Central memory CD8-positive, alpha-beta T cell (primary cell): ENCODE measurements around the gene HOXD9.
A peak's percentile ranks its signal among the peaks of the same experiment; 100 is the strongest.

ENCODE experiments used
- ATAC-seq: fragments of 150-1000 bp; cut with Tn5 transposase; replicated peaks from 2 replicates; pipeline ENCODE4 v1.10.0; 2022; ENCODE audit warnings: mild to moderate bottlenecking, moderate FRiP score, moderate number of reproducible peaks; ENCODE audit not compliant: poor library complexity, severe bottlenecking; ENCODE audit errors: extremely low read depth
- DNase-seq, 2 donors: peaks; one replicate each; pipeline ENCODE4 v3.0.0; 2021; ENCODE audit warnings: low spot score in 2 of 2
- H3K27ac Mint-ChIP-seq: one replicate; pipeline ENCODE4 v1.8.0; 2022; ENCODE audit warnings: low read depth, mild to moderate bottlenecking, moderate library complexity, mixed read lengths
- H3K27me3 Mint-ChIP-seq: one replicate; pipeline ENCODE4 v1.8.0; 2022; ENCODE audit warnings: mixed read lengths
- H3K36me3 Mint-ChIP-seq: one replicate; pipeline ENCODE4 v1.8.0; 2022; ENCODE audit warnings: mild to moderate bottlenecking, moderate library complexity, mixed read lengths; ENCODE audit not compliant: insufficient read depth
- H3K4me1 Mint-ChIP-seq: one replicate; pipeline ENCODE4 v1.8.0; 2022; ENCODE audit warnings: mixed read lengths
- H3K4me3 Mint-ChIP-seq: one replicate; pipeline ENCODE4 v1.8.0; 2022; ENCODE audit warnings: mild to moderate bottlenecking, moderate library complexity, mixed read lengths
- H3K9me3 Mint-ChIP-seq: one replicate; pipeline ENCODE4 v1.8.0; 2022; ENCODE audit warnings: mixed read lengths

The HOXD9 gene

DNA sequence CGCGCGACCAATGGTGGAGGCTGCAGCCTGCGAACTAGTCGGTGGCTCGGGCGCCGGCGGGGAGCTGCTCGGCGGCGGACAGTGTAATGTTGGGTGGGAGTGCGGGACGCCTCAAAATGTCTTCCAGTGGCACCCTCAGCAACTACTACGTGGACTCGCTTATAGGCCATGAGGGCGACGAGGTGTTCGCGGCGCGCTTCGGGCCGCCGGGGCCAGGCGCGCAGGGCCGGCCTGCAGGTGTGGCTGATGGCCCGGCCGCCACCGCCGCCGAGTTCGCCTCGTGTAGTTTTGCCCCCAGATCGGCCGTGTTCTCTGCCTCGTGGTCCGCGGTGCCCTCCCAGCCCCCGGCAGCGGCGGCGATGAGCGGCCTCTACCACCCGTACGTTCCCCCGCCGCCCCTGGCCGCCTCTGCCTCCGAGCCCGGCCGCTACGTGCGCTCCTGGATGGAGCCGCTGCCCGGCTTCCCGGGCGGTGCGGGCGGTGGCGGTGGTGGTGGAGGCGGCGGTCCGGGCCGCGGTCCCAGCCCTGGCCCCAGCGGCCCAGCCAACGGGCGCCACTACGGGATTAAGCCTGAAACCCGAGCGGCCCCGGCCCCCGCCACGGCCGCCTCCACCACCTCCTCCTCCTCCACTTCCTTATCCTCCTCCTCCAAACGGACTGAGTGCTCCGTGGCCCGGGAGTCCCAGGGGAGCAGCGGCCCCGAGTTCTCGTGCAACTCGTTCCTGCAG is at the start of gene HOXD9:
Gene HOXD9, plus strand, starts transcription at position 37 of the 728 bp plus-strand sequence. Its CDS starts 50 bp downstream, at position 87.
- DNase-seq (no peak), ATAC-seq (no peak)
- H3K27me3 Mint-ChIP-seq = peaks cover 85% of the 10 kb centered on the region
- H3K36me3 Mint-ChIP-seq = peaks cover 21% of the 10 kb centered on the region
- H3K4me3 Mint-ChIP-seq = no peak within 1 kb of the TSS
- no peak within 1 kb of the TSS for H3K27ac Mint-ChIP-seq
- H3K4me1 Mint-ChIP-seq = peaks cover 18% of the 10 kb centered on the region
- H3K9me3 Mint-ChIP-seq = no peaks in the 10 kb centered on the region

DNA sequence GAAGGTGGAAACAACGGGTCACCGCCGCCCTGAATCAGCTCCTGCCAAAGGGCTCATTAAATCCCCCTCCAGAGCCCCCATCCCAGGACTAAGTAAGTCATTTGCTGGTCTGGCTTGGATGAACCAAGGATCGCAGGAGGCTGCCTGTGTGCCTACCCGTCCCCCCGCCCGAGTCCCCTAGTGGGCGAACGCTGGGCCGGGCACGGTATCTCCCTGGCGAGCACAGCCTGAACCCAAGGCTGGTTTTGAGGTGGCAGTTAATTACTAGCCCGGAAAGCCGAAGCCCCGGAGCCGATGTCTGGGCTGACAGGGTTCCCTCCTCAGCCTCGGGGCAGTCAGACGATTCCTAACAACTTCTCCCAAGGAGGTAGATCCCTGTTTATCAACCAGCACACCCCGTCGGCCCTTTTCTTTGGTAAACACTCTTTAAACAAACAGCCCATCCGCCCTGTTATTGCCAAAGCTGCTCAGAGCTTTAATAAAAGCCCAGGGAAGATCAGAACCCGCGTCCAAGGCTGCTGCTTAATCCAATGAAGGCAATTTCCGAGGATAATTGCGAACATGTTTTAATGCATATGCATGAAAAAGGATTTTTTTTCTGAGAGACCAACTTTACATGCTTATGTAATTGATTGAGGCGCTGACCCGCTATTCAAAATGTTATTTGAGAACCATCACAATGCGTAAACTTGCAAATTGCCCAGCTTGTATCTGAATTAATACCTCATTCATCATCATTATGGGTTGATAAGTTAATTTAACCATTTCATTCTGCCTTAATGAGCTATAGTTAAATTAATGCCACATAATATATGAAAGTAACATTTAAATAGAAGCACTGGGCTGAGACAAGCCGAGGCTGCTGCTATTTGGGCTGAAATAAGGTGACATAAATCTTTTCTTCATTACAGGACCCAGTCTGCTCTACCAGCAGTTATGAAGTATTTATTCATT is 49.3 kb upstream of the HOXD9 start:
- no peak for DNase-seq
- Mint-ChIP-seq H3K4me1 (peaks cover 5% of the 10 kb centered on the region), H3K27ac (no peak overlapping the region), H3K36me3 (peaks cover 1% of the 10 kb centered on the region), H3K4me3 (no peak overlapping the region), H3K9me3 (peaks cover 13% of the 10 kb centered on the region), H3K27me3 (peaks cover 96% of the 10 kb centered on the region)
- ATAC-seq = no peak

DNA sequence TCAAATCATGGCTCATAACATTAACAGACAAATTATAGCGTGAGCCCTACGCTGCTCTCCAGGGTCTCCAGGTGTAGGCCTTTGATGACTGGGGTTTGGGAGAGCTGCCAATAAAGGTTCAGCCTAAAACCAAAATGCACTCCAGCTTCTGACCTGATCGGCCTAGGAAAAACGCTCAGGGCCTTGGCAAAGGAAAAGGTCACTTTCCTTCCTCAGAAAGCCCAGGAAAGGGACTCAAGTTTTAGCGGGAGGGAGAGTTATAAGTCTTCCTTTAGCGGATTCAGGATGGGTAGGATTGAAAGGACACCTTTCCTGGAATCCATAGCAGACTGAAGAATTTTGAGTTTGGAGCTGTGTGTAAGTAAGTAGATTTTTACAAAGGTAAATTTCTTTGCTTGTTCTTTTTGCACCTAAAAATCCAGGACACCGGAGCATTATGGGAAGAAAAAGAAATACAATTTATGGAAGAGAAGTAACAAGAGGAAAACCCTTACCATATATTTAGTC is 47.5 kb upstream of the HOXD9 start:
- DNase-seq (no peak), ATAC-seq (no peak)
- Mint-ChIP-seq H3K36me3 (peaks cover 15% of the 10 kb centered on the region), H3K4me3 (no peak overlapping the region), H3K4me1 (peaks cover 8% of the 10 kb centered on the region), H3K27me3 (peaks cover 96% of the 10 kb centered on the region), H3K27ac (no peak overlapping the region), H3K9me3 (peaks cover 13% of the 10 kb centered on the region)

DNA sequence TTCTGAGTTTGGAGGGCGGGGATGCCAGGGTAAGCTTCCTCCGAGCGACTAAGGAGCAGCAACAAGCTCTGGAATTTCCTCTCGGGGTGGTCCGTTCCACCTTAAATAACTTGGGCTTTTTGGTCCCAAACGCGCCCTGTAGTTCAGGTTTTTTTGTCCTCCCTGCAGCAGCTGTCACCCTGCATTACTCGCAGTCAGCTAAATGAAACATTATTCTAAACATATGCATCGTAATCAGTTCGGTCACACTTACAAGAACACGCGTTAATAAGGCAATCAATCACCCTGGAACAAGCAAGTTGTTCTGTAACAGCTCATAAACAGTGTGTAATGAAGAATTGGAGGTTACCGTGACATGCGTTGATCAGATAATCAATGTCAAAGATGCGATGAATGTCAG is 47.0 kb upstream of the HOXD9 start:
- H3K27me3 Mint-ChIP-seq = peaks cover 91% of the 10 kb centered on the region
- peaks cover 13% of the 10 kb centered on the region for H3K9me3 Mint-ChIP-seq
- no peak overlapping the region for H3K4me3 Mint-ChIP-seq
- H3K27ac Mint-ChIP-seq = no peak overlapping the region
- H3K36me3 Mint-ChIP-seq = peaks cover 15% of the 10 kb centered on the region
- ATAC-seq (no peak), DNase-seq (no peak)
- peaks cover 8% of the 10 kb centered on the region for H3K4me1 Mint-ChIP-seq

DNA sequence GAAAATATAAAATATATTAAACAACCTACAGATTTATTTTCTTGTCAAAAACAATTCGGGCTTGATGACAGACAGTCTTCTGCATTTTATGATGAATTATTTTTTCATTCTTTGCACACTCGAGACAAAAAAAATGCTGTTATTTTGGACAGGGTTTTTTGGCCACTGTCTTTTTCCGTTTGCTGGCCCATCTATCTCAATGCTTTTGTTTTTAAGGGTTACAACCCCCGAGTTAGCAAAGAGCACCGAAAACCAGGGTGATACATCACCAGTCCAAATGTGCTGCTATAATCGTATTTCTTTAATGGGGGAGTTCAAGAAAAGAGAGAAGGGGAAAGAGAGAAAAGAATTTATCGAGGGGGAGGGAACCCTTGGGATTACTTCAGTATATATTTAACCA is 46.5 kb upstream of the HOXD9 start:
- peaks cover 13% of the 10 kb centered on the region for H3K9me3 Mint-ChIP-seq
- no peak overlapping the region for H3K4me3 Mint-ChIP-seq
- ATAC-seq (no peak), DNase-seq (no peak)
- H3K27ac Mint-ChIP-seq = no peak overlapping the region
- H3K27me3 Mint-ChIP-seq = peaks cover 89% of the 10 kb centered on the region
- H3K36me3 Mint-ChIP-seq = peaks cover 20% of the 10 kb centered on the region
- peaks cover 8% of the 10 kb centered on the region for H3K4me1 Mint-ChIP-seq

DNA sequence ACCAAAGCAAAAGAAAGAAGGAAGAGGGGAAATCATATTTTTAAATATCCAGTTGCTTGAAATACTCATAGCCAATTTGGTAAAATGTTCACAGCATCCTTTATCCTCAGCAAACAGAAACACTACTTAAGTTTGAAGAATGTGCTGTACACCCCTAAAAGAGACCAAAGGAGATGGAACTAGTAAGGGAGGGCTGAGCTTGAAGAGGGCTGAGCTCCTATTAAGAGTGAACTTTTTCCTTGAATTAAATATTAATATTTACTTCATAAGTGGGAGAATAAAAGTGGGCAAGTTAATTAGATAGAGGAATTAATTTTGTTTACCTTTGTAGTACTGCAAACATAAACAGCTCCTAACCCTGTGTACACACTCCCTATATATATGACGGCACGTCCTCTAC is 45.7 kb upstream of the HOXD9 start:
- Mint-ChIP-seq H3K27me3 (peaks cover 89% of the 10 kb centered on the region), H3K36me3 (peaks cover 27% of the 10 kb centered on the region), H3K4me3 (no peak overlapping the region), H3K9me3 (peaks cover 13% of the 10 kb centered on the region), H3K27ac (no peak overlapping the region), H3K4me1 (peaks cover 8% of the 10 kb centered on the region)
- ATAC-seq = no peak
- DNase-seq = no peak

DNA sequence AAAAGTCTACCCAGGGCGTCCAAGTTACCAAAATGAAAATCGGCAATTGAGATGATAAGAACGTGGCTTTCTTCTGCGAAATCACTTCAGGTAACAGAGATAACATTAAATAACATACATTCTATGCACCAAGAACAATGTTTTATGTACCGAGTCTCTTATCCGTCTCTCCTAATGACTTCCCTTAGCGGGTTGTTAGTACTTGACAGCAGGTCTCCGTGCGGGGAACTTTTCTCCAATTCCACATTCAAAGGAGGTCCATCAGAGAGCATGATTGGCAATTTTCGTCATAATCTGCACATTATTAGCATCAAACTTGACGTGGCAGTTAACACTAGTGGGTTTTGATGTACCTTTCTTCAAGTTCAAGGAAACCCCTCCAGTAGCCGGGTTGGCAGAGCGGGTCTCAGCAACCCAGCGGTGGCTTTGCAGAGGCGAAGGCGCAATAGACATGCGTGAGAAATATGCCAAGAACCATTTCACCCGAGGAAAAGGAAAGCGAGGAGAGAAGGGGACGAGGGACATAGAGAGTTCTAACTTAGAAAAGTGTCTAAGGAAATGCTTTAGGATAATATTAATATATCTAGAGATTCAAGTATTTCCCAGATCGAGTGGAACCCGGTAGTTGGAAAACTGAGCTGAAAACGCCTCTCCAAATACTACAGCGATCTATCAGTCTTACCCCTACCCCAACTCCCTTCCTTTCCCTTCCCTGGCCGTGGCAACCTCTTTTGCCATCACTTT is 43.8 kb upstream of the HOXD9 start:
- H3K36me3 Mint-ChIP-seq = peaks cover 44% of the 10 kb centered on the region
- H3K4me3 Mint-ChIP-seq = peak overlapping the region; percentile 68
- peaks cover 8% of the 10 kb centered on the region for H3K4me1 Mint-ChIP-seq
- peaks cover 13% of the 10 kb centered on the region for H3K9me3 Mint-ChIP-seq
- ATAC-seq (no peak), DNase-seq (no peak)
- peaks cover 89% of the 10 kb centered on the region for H3K27me3 Mint-ChIP-seq
- H3K27ac Mint-ChIP-seq = peak overlapping the region; percentile 77

DNA sequence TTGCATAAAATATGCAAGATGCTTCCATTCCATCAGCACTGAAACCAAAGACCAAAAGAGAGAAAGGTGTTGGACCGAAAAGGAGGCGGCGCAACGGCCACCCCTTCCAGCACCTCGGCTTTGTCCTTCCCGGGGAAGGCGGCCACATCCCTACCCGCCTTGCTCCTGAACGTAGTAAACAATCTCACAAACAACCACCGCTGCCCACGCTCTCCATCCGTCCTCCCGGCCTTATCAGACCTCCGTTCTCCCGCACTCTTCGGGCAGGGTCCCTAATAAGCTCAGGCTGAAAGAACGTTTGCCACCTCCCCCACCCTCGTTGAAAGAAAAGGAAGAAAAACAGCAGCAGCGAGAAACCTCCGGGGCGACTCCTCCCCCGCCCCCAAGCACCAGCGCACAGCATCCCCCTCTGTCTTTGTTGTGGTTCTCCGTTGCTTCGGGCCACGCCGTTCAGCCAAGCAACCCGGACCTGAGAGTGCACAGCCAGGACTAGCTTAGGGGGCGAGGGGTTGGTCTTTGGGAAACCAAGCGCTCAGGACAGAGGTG is 43.2 kb upstream of the HOXD9 start:
- Mint-ChIP-seq H3K9me3 (peaks cover 13% of the 10 kb centered on the region), H3K27me3 (peaks cover 89% of the 10 kb centered on the region), H3K4me1 (peaks cover 8% of the 10 kb centered on the region), H3K27ac (peak overlapping the region; percentile 77), H3K4me3 (peak overlapping the region; percentile 68), H3K36me3 (peaks cover 48% of the 10 kb centered on the region)
- ATAC-seq = no peak
- no peak for DNase-seq

DNA sequence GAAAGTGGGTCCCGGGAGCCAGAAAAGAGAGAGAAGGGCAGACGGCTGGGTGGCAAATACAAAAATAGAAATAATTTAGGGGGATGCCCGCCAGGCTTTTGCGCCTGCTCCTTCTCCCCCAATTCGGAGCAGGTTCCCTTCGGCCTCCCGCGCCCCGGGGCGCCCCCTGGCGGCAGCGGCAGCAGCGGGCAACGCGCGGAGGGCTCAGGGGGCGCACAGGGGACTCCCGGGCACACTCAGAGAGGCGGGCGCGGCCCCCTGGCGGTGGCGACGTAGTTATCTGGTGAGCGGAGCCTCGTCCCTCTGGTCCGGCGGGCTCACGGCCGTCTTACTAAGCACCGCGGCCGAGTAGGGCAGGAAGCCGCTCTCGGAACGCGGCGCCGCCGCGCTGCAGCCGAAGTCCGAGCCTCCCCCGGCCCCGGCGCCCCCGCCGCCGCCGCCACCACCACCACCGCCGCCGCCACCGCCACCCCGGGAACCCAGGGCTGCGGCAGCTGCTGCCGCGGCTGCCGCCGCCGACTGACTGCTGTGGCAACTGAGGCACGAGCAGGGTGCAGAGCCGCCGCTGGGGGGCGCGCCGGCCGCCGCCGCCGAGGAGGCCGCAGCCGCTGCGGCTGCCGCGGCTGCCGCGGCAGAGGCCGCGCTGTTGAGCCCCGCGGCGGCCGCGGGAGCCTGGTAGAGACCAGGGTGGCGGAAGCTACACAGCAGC is 42.5 kb upstream of the HOXD9 start:
- H3K4me3 Mint-ChIP-seq = peak overlapping the region; percentile 68
- H3K9me3 Mint-ChIP-seq = peaks cover 13% of the 10 kb centered on the region
- DNase-seq (no peak), ATAC-seq (no peak)
- H3K27ac Mint-ChIP-seq = peak overlapping the region; percentile 86
- H3K36me3 Mint-ChIP-seq = peaks cover 54% of the 10 kb centered on the region
- peaks cover 13% of the 10 kb centered on the region for H3K4me1 Mint-ChIP-seq
- H3K27me3 Mint-ChIP-seq = peaks cover 89% of the 10 kb centered on the region

DNA sequence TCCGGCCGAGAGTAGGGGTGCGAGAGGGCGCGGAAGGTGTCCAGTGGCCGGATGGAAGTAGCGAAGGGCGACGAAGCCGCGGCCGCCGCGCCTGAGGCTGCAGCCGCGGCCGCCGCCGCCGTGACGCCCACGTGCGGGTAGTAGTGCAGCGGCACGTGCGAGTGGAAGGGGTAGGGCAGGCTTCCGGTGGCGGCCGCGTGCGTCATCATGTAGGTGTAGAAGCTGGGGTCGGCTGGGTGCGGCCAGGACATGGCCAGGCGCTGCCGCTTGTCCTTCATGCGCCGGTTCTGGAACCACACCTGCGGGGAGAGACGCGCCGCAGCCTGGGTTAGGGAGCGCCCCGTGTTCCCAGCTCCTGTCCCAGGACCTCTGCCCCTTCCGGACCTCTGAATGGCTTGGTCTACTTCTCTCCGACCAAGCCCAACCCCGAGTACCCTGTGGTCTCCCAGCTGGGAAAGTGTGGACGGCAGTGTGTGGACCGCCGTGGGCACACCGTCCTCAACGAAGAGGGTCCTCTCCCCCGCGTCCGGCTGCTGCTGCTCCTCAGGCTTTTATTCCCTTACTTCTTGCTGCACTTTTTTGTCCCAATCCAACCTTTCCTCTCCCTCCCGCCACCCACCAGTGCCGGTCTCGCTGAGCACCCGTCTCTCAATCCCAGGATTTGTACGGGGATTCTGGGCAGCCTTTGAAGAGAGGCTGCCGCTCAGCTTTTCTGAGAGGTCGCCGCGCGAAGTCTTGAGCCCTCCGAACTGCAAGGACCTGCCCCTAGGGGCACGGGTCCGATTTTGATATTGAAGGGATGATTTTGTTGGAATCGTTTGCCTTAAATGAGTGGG is 41.8 kb upstream of the HOXD9 start:
- peak in 1 of 2 donors; percentile 14 for DNase-seq
- H3K36me3 Mint-ChIP-seq = peaks cover 56% of the 10 kb centered on the region
- H3K4me1 Mint-ChIP-seq = peaks cover 15% of the 10 kb centered on the region
- peaks cover 10% of the 10 kb centered on the region for H3K9me3 Mint-ChIP-seq
- ATAC-seq = peak; percentile 36
- H3K27me3 Mint-ChIP-seq = peaks cover 89% of the 10 kb centered on the region
- H3K4me3 Mint-ChIP-seq = no peak overlapping the region
- peak overlapping the region; percentile 86 for H3K27ac Mint-ChIP-seq

DNA sequence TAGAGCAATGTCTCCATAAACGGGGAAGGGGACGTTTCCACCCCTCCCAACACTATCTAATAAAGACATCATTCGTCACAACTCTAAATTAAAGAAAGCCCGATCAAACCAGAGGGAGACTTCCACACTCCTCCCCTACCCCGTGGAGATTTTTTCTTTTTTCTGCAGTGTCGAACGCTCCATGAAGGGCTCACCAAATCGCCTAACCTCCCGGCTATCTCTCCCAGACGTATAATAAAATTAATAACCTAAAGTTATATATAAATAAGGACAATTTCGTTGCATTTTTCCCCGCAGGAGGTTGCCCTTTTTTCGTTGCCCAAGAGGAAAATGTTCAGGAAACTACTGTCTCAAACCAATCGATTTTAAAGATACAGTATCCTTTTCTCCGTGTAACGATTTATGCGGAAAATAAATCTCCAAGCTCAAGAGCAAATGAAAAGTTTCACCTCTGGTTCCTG is 41.1 kb upstream of the HOXD9 start:
- H3K4me3 Mint-ChIP-seq = no peak overlapping the region
- peaks cover 89% of the 10 kb centered on the region for H3K27me3 Mint-ChIP-seq
- ATAC-seq (no peak), DNase-seq (no peak)
- peak overlapping the region; percentile 86 for H3K27ac Mint-ChIP-seq
- peaks cover 61% of the 10 kb centered on the region for H3K36me3 Mint-ChIP-seq
- peaks cover 4% of the 10 kb centered on the region for H3K9me3 Mint-ChIP-seq
- peaks cover 15% of the 10 kb centered on the region for H3K4me1 Mint-ChIP-seq
